ENCODE data around the gene SEC31A. TPM values are rescaled to one million over a fixed set of nuclear protein-coding genes. Genes with fewer than 3 reads are reported as not detected.

Gene SEC31A
- total RNA-seq, 1 experiment from 2014 or later, result 212 TPM

DNA sequence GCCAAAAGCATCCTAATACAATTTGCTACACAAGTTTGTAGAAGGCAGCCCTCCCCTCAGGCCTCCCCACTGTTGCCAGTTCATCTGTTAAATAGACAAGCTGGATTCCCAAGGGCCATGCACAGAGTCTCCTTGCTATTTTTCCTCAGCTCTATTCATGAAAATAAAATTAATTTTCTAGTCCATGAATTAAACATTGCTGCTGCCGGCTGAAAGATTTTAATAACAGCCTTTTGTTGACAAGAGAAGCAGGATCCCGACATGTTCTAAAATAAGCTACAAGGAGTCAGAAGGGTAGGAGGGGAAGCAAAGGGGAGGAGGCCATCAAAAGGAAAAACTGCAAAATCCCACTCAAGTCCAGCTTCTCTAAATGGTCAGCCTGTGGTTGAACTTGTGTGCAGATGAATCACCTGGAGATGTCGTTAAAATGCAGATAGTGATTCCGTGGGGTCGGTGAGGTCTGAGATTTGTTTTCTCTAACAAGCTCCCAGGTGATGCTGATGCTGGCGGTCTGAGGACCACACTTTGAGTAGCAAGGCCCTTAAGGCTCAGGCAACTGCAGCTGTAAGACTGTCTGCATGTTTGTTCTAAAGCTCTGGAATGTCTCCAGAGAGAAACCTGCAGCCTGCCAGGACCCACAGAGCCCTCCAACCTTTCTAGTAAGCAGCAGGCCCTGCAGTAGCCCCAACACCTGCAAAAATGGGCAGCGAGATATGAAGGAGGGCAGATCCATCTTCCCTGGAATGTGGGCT, 101.8 kb downstream of the SEC31A start:
- DNase-seq (ENCODE audit: unreplicated experiment), result no peak
- Mint-ChIP-seq H3K4me3 (ENCODE audit: unreplicated experiment) (no peak overlapping the region), H3K9me3 (ENCODE audit: unreplicated experiment) (peaks cover 6% of the 10 kb centered on the region), H3K4me1 (ENCODE audit: insufficient read depth, unreplicated experiment) (peaks cover 29% of the 10 kb centered on the region), H3K27ac (ENCODE audit: low read depth, unreplicated experiment) (no peak overlapping the region), H3K27me3 (ENCODE audit: insufficient read depth, unreplicated experiment) (no peaks in the 10 kb centered on the region), H3K36me3 (ENCODE audit: insufficient read depth, unreplicated experiment) (no peaks in the 10 kb centered on the region)
- no TSS peak for BruUV-seq (replicated peaks)
- TF ChIP-seq CTCF (IDR thresholded peaks at IDR 0.05; ENCODE audit: unreplicated experiment), result no peak
- CTCF ChIA-PET, result interaction anchor here (0.6 to 1.4 kb wide), 4 partner anchors 9 to 232 kb away, joined by 3 to 4 read pairs (median 4); partner anchors contain the start of gene SCD5
- intact Hi-C loops (cut with micrococcal nuclease), result no loop called here
- POLR2A ChIA-PET, result no interaction called here

- BruUV-seq (replicated peaks), result no TSS peak
- ChIA-PET CTCF (no interaction called here), POLR2A (no interaction called here)
- peaks cover 34% of the 10 kb centered on the region for H3K4me1 Mint-ChIP-seq (ENCODE audit: insufficient read depth, unreplicated experiment)
- no peak overlapping the region for H3K4me3 Mint-ChIP-seq (ENCODE audit: unreplicated experiment)
- no peaks in the 10 kb centered on the region for H3K36me3 Mint-ChIP-seq (ENCODE audit: insufficient read depth, unreplicated experiment)
- H3K27me3 Mint-ChIP-seq (ENCODE audit: insufficient read depth, unreplicated experiment), result no peaks in the 10 kb centered on the region
- TF ChIP-seq CTCF (IDR thresholded peaks at IDR 0.05; ENCODE audit: unreplicated experiment), result no peak
- intact Hi-C loops (cut with micrococcal nuclease), result no loop called here
- no peak overlapping the region for H3K27ac Mint-ChIP-seq (ENCODE audit: low read depth, unreplicated experiment)
- peak; percentile 91 for DNase-seq (ENCODE audit: unreplicated experiment)
- peaks cover 6% of the 10 kb centered on the region for H3K9me3 Mint-ChIP-seq (ENCODE audit: unreplicated experiment)
These were observed 103.6 kb downstream of the SEC31A start for GRCh38 chr4:82787342-82787741.

GRCh38 chr4:82786828-82787227, 104.1 kb downstream of the SEC31A start:
- H3K4me3 Mint-ChIP-seq (ENCODE audit: unreplicated experiment), result no peak overlapping the region
- H3K27ac Mint-ChIP-seq (ENCODE audit: low read depth, unreplicated experiment), result no peak overlapping the region
- DNase-seq (ENCODE audit: unreplicated experiment), result no peak
- POLR2A ChIA-PET, result interaction anchor here (0.7 to 4.5 kb wide), 6 partner anchors 9 to 43 kb away, joined by 3 to 30 read pairs (median 5); partner anchors contain the start of gene SCD5
- CTCF ChIA-PET, result interaction anchor here (0.9 to 3.2 kb wide), 4 partner anchors 10 to 65 kb away, joined by 4 to 19 read pairs (median 6); no protein-coding TSS in a partner anchor
- peaks cover 6% of the 10 kb centered on the region for H3K9me3 Mint-ChIP-seq (ENCODE audit: unreplicated experiment)
- H3K36me3 Mint-ChIP-seq (ENCODE audit: insufficient read depth, unreplicated experiment), result no peaks in the 10 kb centered on the region
- no TSS peak for BruUV-seq (replicated peaks)
- intact Hi-C loops (cut with micrococcal nuclease), result no loop called here
- no peaks in the 10 kb centered on the region for H3K27me3 Mint-ChIP-seq (ENCODE audit: insufficient read depth, unreplicated experiment)
- no peak for TF ChIP-seq CTCF (IDR thresholded peaks at IDR 0.05; ENCODE audit: unreplicated experiment)
- H3K4me1 Mint-ChIP-seq (ENCODE audit: insufficient read depth, unreplicated experiment), result peaks cover 35% of the 10 kb centered on the region

- Mint-ChIP-seq H3K27ac (ENCODE audit: low read depth, unreplicated experiment) (peak overlapping the region; percentile 52), H3K36me3 (ENCODE audit: insufficient read depth, unreplicated experiment) (no peaks in the 10 kb centered on the region), H3K4me3 (ENCODE audit: unreplicated experiment) (peak overlapping the region; percentile 53), H3K4me1 (ENCODE audit: insufficient read depth, unreplicated experiment) (peaks cover 37% of the 10 kb centered on the region), H3K9me3 (ENCODE audit: unreplicated experiment) (peaks cover 6% of the 10 kb centered on the region), H3K27me3 (ENCODE audit: insufficient read depth, unreplicated experiment) (no peaks in the 10 kb centered on the region)
- ChIA-PET POLR2A (interaction anchor here (0.6 to 4.5 kb wide), 10 partner anchors 9 to 356 kb away, joined by 3 to 30 read pairs (median 4); partner anchors contain the start of gene SCD5), CTCF (interaction anchor here (0.6 to 3.2 kb wide), 6 partner anchors 11 to 321 kb away, joined by 3 to 19 read pairs (median 6); partner anchors contain the start of gene SCD5)
- BruUV-seq (replicated peaks), result no TSS peak
- TF ChIP-seq CTCF (IDR thresholded peaks at IDR 0.05; ENCODE audit: unreplicated experiment), result no peak
- DNase-seq (ENCODE audit: unreplicated experiment), result peak; percentile 96
- intact Hi-C loops (cut with micrococcal nuclease), result no loop called here
These were observed 105.1 kb downstream of the SEC31A start for GRCh38 chr4:82785611-82786400.
